Measurements from ENCODE around the gene CSH1.
"Not testable (repeated sequence)": the region's sequence is repeated elsewhere in the genome, so short reads cannot be mapped to it uniquely, and the experiment has no call there.

CSH1 gene

GRCh38 chr17:63896524-63897354 lies at the start of gene CSH1:
TSS of gene CSH1 (minus strand) at chr17:63896574. CDS start at chr17:63896511, 63 bp downstream.
- DNase-seq, result not testable (repeated sequence)

DNA sequence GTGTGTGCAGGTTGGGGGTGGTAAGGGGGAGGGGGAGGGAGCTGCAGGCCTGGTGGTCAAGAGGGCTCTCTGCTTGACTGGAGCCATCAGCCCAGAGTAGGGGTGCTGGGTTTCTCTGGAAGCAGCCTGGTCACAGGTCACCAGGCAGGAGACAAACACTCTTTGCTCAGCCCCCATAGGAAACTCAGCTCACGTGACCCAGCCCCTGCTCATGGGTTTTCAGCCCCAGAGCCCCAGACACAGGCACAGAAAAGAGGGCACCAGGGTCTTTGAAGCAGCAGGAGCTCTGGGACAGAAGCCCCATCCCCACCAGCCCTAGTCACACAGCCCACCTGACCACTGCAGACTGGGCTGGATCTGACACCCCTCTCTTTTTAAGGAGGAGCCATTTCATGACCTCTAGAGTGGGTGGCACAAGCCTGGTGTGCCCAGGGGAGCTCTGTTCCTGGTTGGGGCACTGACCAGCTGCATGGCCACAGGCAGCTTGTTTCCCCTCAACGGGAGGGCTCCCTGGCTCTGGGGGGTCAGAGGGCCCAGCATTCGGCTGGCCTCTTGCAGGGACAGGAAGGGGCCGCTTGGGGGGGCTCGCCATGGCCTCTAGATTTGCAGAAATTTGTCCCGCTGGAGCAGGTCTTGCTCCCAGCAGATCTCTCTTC lies 49.5 kb upstream of the CSH1 start:
- no peak for DNase-seq

- no peak for DNase-seq
These were observed 48.5 kb upstream of the CSH1 start for GRCh38 chr17:63944736-63945499.

DNA sequence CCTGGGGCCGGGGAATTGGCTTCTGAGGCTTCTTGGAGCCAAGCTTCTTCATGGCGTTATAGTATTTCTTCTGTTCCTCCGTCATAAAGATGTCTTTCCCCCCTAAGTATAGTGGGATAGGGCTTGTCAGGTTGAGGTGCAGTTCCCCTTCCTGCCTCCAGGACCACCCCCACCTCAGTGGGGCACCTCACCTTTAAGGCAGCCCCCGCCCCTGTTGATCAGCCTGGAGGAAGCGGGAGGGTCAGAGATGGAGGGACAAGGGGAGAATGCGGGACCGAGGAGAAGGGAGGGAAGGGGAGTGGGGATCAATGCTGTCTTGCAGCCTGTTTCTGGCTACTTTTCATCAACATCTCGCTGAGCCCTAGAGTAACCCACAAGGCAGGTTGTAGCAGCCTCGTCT lies 47.4 kb upstream of the CSH1 start:
- no peak for DNase-seq

DNA sequence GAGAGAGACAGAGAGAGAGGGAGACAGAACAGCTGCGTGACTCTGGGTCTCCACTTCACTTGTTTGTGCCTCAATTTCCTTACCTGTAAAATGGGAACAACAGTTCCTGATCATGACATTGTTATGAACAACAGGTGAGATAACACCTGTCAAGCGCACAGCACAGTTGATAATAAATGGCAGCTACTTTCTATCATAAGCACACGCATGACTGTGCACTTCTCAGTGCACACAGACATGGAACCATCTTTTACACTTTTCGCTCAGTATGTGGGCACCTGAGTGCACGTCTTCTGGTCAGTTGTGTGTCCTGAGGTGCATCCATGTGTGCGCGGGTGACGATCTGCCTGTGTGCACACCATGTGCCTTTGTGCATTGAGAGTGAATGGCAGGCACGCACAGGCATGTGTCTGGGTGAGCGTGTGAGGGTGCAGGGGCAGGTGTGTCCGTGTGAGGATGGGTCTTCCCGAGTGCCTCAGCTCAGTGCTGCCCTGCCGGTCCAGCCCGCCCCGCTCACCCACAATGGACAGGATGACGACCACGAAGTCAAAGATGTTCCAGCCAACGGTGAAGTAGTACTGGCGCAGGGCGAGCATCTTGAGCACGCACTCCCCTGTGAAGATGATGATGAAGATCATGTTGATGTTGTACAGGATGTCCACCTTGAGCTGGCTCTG lies 46.1 kb upstream of the CSH1 start:
- DNase-seq, result no peak

- DNase-seq, result no peak
These were observed 45.4 kb upstream of the CSH1 start for GRCh38 chr17:63941751-63942150.

GRCh38 chr17:63941162-63941561 lies 44.8 kb upstream of the CSH1 start:
- DNase-seq, result no peak

- DNase-seq, result no peak
These were observed 44.2 kb upstream of the CSH1 start for GRCh38 chr17:63940584-63940983.

GRCh38 chr17:63939884-63940283 lies 43.5 kb upstream of the CSH1 start:
- DNase-seq, result no peak

- no peak for DNase-seq
These were observed 43.0 kb upstream of the CSH1 start for GRCh38 chr17:63939401-63939800.

- no peak for DNase-seq
These were observed 41.5 kb upstream of the CSH1 start for GRCh38 chr17:63937920-63938319.

GRCh38 chr17:63937319-63937718 lies 40.9 kb upstream of the CSH1 start:
- no peak for DNase-seq

DNA sequence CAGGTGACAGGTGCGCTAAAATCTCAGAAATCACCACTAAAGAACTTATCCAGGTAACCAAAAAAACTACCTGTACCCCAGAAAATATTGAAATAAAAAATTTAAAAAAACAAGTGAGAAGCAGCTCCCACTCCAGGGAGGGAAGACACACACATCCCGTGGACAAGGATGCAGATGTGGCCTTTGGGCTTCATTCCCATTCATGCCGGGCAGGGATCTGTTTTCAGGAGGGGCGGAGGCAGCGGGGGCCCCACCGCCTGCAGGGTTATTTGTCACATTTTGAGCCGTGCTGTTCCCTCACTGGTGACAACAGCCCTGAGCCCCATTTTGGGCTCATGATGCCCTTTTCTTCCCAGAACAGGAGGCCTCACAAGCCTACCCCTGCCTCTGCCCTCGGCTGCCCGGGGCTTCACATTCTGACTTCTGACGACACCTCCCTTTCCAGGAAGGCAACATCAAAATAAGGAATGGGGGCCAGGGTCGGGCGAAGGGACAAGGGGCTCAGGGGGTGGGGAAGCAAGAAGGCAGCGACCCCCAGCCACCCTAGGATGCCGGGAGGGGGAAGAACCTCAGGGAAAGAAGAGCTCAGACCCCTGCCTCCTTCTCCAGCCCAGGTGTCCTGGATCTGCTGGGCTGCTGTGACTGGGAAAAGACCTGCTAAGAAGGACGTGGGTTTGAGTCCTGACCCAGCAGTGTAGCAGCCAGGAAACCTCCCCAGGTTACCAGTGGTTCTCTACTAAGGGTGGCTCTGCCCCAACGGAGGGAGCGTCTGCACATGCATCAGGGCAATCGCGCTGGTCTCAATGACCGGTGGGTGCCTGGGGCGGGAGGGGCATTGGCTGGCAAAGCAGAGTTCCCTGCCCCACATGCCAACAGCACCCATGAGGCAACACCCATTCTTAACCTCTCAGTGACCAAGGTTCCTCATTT lies 38.1 kb upstream of the CSH1 start:
- no peak for DNase-seq

DNA sequence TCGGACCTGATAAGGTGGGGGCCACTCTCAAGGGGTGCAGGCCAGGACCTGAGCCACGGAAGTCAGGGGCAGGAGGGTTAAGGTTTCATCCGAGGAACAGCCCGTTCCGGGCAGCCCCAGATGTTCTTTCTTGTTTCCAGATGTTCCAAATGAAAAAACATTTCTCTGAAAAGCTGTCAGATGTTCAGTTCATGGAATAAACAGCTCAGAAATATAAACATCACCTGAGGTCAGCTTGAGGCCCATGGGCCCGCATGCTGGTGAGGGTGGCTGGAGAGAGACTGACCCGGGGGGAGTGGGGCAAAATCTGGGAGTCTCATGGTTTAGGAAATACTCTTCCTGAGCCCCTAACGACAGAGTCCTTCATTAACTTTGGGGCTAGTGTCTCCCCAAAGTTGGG lies 37.2 kb upstream of the CSH1 start:
- no peak for DNase-seq

GRCh38 chr17:63932721-63933120 lies 36.3 kb upstream of the CSH1 start:
- no peak for DNase-seq

DNA sequence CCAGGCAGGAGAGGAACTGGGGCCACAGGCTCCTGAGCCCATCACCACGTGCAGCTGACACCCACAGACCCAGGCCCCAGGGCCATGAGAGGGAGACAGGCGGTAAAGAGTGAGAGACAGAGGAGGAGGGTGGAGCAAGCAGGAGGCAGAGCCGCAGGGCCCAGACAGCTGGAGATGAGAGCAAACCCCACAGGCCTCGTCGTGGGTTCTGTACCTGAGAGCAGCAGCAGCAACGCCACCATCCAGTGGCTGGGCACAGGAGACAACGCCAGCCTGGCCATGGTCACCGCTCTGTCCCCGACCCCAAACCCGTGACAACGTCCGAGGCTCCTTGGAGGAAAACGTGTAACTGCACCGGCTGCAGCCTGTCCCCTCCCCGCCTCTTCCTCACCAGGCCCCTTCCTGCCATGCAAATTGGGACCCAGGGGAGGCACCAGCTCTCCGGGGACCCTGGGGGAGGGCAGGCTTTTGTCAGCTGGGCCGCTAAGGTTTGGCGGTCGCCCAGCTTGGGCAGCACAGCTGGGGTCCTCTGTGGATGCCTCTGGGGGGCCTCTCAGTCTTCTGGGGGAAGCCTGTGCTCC lies 35.7 kb upstream of the CSH1 start, which contains the start of gene CD79B:
CD79B (minus strand) TSS at position 351 of the 581 bp plus-strand sequence; CDS start at position 281, 70 bp downstream.
- no peak for DNase-seq

DNA sequence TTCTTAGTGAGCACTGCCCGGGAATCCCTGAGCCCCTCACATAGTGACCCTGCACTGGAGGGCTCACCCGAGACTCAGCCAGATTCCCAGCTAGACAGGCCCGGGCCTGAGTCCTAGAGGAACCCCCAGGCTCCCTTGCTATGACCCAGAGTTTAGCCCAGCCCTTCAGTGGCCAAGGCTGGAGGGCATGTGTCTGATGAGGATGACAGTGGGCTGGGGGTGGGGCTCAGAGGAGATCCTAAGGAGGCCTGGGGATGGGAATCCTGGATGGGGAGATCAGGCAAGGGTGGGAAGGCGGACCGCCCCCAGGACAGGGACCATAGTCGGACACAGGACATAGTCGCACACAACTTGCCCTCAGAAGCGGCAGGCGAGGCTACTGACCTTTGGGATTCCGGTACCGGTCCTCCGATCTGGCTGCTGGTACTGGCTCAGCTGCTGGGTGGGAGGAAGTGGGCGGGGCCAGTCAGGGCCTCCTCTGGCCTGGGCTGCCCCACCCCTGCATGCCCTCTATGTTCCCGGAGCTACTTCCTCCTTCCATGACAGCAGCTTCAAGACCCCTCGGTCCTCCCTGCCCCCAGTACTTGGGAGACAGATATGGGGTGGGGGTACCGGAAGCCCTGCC lies 34.7 kb upstream of the CSH1 start:
- no peak for DNase-seq

DNA sequence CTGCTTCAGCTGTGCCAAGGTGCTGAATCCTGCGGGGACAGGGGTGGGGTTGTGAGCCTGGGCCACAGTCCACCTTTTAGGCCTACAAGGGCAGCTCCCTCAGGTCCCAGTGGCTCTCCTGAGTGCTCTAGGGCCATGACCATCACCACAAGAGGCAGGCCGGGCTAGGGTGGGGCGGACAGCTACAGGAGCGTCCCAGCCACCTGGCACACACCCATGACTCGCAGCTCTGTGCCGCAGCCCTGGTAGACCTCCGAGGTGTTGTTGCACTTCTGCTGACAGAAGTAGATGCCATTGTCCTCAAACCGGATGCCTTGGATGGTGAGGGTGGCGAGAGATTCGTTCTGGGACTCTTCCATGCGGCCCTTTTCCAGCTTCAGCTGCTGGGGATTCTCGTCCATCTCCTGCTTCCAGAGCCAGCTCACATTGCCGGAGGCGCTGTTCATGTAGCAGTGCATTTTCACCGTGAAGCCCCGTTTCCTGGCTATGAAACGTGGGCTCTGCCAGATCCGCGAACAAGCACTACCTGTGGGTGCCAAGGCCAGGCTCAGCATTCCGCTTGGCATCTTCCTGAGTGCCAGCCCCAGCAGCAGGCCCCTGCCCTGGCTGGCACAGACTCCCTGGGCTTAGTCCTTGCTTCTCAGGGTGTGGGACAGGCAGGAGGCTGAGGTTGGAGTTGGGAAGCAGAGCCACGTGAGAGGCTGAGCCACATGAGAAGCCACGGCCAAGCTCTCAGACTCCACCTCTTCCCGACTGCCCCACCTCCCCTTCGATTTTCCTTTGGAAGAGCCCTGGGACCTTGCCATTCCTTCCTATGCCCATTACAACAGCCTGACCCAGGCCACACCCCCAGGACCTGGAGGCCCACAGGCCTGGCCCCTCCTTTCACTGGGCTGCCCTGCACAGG lies 33.7 kb upstream of the CSH1 start:
- DNase-seq, result no peak

- no peak for DNase-seq
These were observed 32.8 kb upstream of the CSH1 start for GRCh38 chr17:63928966-63929695.

Measured in GOT3 (cell line).